ENCODE data around the gene PALM.

Gene PALM

GRCh38 chr19:746208-746819 lies 37.6 kb downstream of the PALM start:
- no peaks in the 10 kb centered on the region for H3K9me3 ChIP-seq (ENCODE audit: control insufficient read depth, insufficient read depth, low read length)
- WGBS (ENCODE audit: insufficient coverage, insufficient read length), result no CpG with 5 or more reads among the region's 43 CpGs

GRCh38 chr19:746956-747355 lies 38.2 kb downstream of the PALM start:
- no peaks in the 10 kb centered on the region for H3K36me3 ChIP-seq (ENCODE audit: control insufficient read depth, insufficient read depth, low read length)
- DNase-seq (ENCODE audit: low read depth, low spot score), result no peak
- no peak overlapping the region for H3K27ac ChIP-seq (ENCODE audit: low read length)
- H3K4me3 ChIP-seq (ENCODE audit: low read length), result no peak overlapping the region; the same call in 1 of the 2 replicates
- no peaks in the 10 kb centered on the region for H3K27me3 ChIP-seq (ENCODE audit: control insufficient read depth, insufficient read depth, low read length)
- H3K9me3 ChIP-seq (ENCODE audit: control insufficient read depth, insufficient read depth, low read length), result no peaks in the 10 kb centered on the region
- WGBS (ENCODE audit: insufficient coverage, insufficient read length), result no CpG with 5 or more reads among the region's 22 CpGs
- no peaks in the 10 kb centered on the region; the same call in 1 of the 2 replicates for H3K4me1 ChIP-seq (ENCODE audit: control insufficient read depth, insufficient read depth, low read length)

More at GRCh38 chr19:746208-746819, 37.6 kb downstream of the PALM start:
- Histone ChIP-seq H3K36me3 (ENCODE audit: control insufficient read depth, insufficient read depth, low read length) (no peaks in the 10 kb centered on the region), H3K4me1 (ENCODE audit: control insufficient read depth, insufficient read depth, low read length) (no peaks in the 10 kb centered on the region; the same call in 1 of the 2 replicates), H3K27ac (ENCODE audit: low read length) (no peak overlapping the region), H3K4me3 (ENCODE audit: low read length) (no peak overlapping the region), H3K27me3 (ENCODE audit: control insufficient read depth, insufficient read depth, low read length) (no peaks in the 10 kb centered on the region)
- DNase-seq (ENCODE audit: low read depth, low spot score), result no peak

- Histone ChIP-seq H3K27me3 (ENCODE audit: control insufficient read depth, insufficient read depth, low read length) (no peaks in the 10 kb centered on the region), H3K4me1 (ENCODE audit: control insufficient read depth, insufficient read depth, low read length) (no peaks in the 10 kb centered on the region; the same call in 1 of the 2 replicates), H3K27ac (ENCODE audit: low read length) (no peak overlapping the region), H3K4me3 (ENCODE audit: low read length) (no peak overlapping the region), H3K9me3 (ENCODE audit: control insufficient read depth, insufficient read depth, low read length) (no peaks in the 10 kb centered on the region), H3K36me3 (ENCODE audit: control insufficient read depth, insufficient read depth, low read length) (no peaks in the 10 kb centered on the region)
- no peak for DNase-seq (ENCODE audit: low read depth, low spot score)
- WGBS (ENCODE audit: insufficient coverage, insufficient read length), result no CpG with 5 or more reads among the region's 28 CpGs
Observed at GRCh38 chr19:747432-748273, 38.9 kb downstream of the PALM start.

- no peaks in the 10 kb centered on the region for H3K27me3 ChIP-seq (ENCODE audit: control insufficient read depth, insufficient read depth, low read length)
- H3K27ac ChIP-seq (ENCODE audit: low read length), result no peak overlapping the region
- no peaks in the 10 kb centered on the region for H3K9me3 ChIP-seq (ENCODE audit: control insufficient read depth, insufficient read depth, low read length)
- H3K4me3 ChIP-seq (ENCODE audit: low read length), result no peak overlapping the region
- no peaks in the 10 kb centered on the region; the same call in 1 of the 2 replicates for H3K4me1 ChIP-seq (ENCODE audit: control insufficient read depth, insufficient read depth, low read length)
- no peak for DNase-seq (ENCODE audit: low read depth, low spot score)
- no CpG with 5 or more reads among the region's 14 CpGs for WGBS (ENCODE audit: insufficient coverage, insufficient read length)
- no peaks in the 10 kb centered on the region for H3K36me3 ChIP-seq (ENCODE audit: control insufficient read depth, insufficient read depth, low read length)
Observed at GRCh38 chr19:748274-748598, 39.5 kb downstream of the PALM start.

- DNase-seq (ENCODE audit: low read depth, low spot score), result no peak
- Histone ChIP-seq H3K4me1 (ENCODE audit: control insufficient read depth, insufficient read depth, low read length) (no peaks in the 10 kb centered on the region; the same call in 1 of the 2 replicates), H3K4me3 (ENCODE audit: low read length) (no peak overlapping the region), H3K27me3 (ENCODE audit: control insufficient read depth, insufficient read depth, low read length) (no peaks in the 10 kb centered on the region), H3K27ac (ENCODE audit: low read length) (no peak overlapping the region), H3K36me3 (ENCODE audit: control insufficient read depth, insufficient read depth, low read length) (no peaks in the 10 kb centered on the region), H3K9me3 (ENCODE audit: control insufficient read depth, insufficient read depth, low read length) (no peaks in the 10 kb centered on the region)
- WGBS (ENCODE audit: insufficient coverage, insufficient read length), result no CpG with 5 or more reads among the region's 14 CpGs
Observed at GRCh38 chr19:749811-750210, 41.1 kb downstream of the PALM start.

GRCh38 chr19:750640-751423 lies 42.1 kb downstream of the PALM start, which contains the start of gene MISP:
TSS of gene MISP (plus strand) at chr19:751112. CDS start at chr19:756947, 5,835 bp downstream.
- no peaks in the 10 kb centered on the region for H3K27me3 ChIP-seq (ENCODE audit: control insufficient read depth, insufficient read depth, low read length)
- no peak within 1 kb of the TSS for H3K27ac ChIP-seq (ENCODE audit: low read length)
- DNase-seq (ENCODE audit: low read depth, low spot score), result no peak
- WGBS (ENCODE audit: insufficient coverage, insufficient read length), result no CpG with 5 or more reads among the region's 31 CpGs
- no peaks in the 10 kb centered on the region; the same call in 1 of the 2 replicates for H3K4me1 ChIP-seq (ENCODE audit: control insufficient read depth, insufficient read depth, low read length)
- no peaks in the 10 kb centered on the region for H3K9me3 ChIP-seq (ENCODE audit: control insufficient read depth, insufficient read depth, low read length)
- H3K36me3 ChIP-seq (ENCODE audit: control insufficient read depth, insufficient read depth, low read length), result no peaks in the 10 kb centered on the region
- no peak within 1 kb of the TSS for H3K4me3 ChIP-seq (ENCODE audit: low read length)

GRCh38 chr19:751501-752341 lies 43.0 kb downstream of the PALM start:
- Histone ChIP-seq H3K27ac (ENCODE audit: low read length) (no peak overlapping the region), H3K36me3 (ENCODE audit: control insufficient read depth, insufficient read depth, low read length) (no peaks in the 10 kb centered on the region), H3K27me3 (ENCODE audit: control insufficient read depth, insufficient read depth, low read length) (no peaks in the 10 kb centered on the region), H3K4me3 (ENCODE audit: low read length) (no peak overlapping the region), H3K4me1 (ENCODE audit: control insufficient read depth, insufficient read depth, low read length) (no peaks in the 10 kb centered on the region; the same call in 1 of the 2 replicates), H3K9me3 (ENCODE audit: control insufficient read depth, insufficient read depth, low read length) (no peaks in the 10 kb centered on the region)
- no peak for DNase-seq (ENCODE audit: low read depth, low spot score)
- no CpG with 5 or more reads among the region's 30 CpGs for whole genome bisulfite sequencing (ENCODE audit: insufficient coverage, insufficient read length)

- Histone ChIP-seq H3K36me3 (ENCODE audit: control insufficient read depth, insufficient read depth, low read length) (no peaks in the 10 kb centered on the region), H3K4me1 (ENCODE audit: control insufficient read depth, insufficient read depth, low read length) (no peaks in the 10 kb centered on the region; the same call in 1 of the 2 replicates), H3K27ac (ENCODE audit: low read length) (no peak overlapping the region), H3K4me3 (ENCODE audit: low read length) (no peak overlapping the region), H3K9me3 (ENCODE audit: control insufficient read depth, insufficient read depth, low read length) (no peaks in the 10 kb centered on the region), H3K27me3 (ENCODE audit: control insufficient read depth, insufficient read depth, low read length) (no peaks in the 10 kb centered on the region)
- DNase-seq (ENCODE audit: low read depth, low spot score), result no peak
- WGBS (ENCODE audit: insufficient coverage, insufficient read length), result no CpG with 5 or more reads among the region's 39 CpGs
Observed at GRCh38 chr19:752652-753517, 44.1 kb downstream of the PALM start.

GRCh38 chr19:754530-754929 lies 45.8 kb downstream of the PALM start:
- H3K36me3 ChIP-seq (ENCODE audit: control insufficient read depth, insufficient read depth, low read length), result no peaks in the 10 kb centered on the region
- H3K9me3 ChIP-seq (ENCODE audit: control insufficient read depth, insufficient read depth, low read length), result no peaks in the 10 kb centered on the region
- H3K27ac ChIP-seq (ENCODE audit: low read length), result no peak overlapping the region
- WGBS (ENCODE audit: insufficient coverage, insufficient read length), result no CpG with 5 or more reads among the region's 9 CpGs
- H3K4me1 ChIP-seq (ENCODE audit: control insufficient read depth, insufficient read depth, low read length), result no peaks in the 10 kb centered on the region; the same call in 1 of the 2 replicates
- no peak for DNase-seq (ENCODE audit: low read depth, low spot score)
- H3K4me3 ChIP-seq (ENCODE audit: low read length), result no peak overlapping the region
- no peaks in the 10 kb centered on the region for H3K27me3 ChIP-seq (ENCODE audit: control insufficient read depth, insufficient read depth, low read length)
